Muscle of leg (tissue), 11 donors: ENCODE measurements around the gene PHC1. TPM values are rescaled to one million over a fixed set of nuclear protein-coding genes. Genes with fewer than 3 reads are reported as not detected.

Experiments
- DNase-seq: peaks from one replicate; pipeline ENCODE4 v3.0.0; 2013
- H3K27ac ChIP-seq: one replicate; pipeline ENCODE4 v1.5.1; 2013; ENCODE audit warnings: mild to moderate bottlenecking, low read length, control low read depth
- H3K27me3 ChIP-seq: one replicate; pipeline ENCODE4 v1.6.1; 2013; ENCODE audit warnings: low read length; ENCODE audit not compliant: control insufficient read depth, insufficient read depth
- H3K36me3 ChIP-seq: one replicate; pipeline ENCODE4 v1.6.1; 2013; ENCODE audit warnings: low read length; ENCODE audit not compliant: control insufficient read depth, insufficient read depth
- H3K4me1 ChIP-seq: one replicate; pipeline ENCODE4 v1.6.1; 2013; ENCODE audit warnings: low read length; ENCODE audit not compliant: control insufficient read depth, insufficient read depth
- H3K4me3 ChIP-seq: one replicate; pipeline ENCODE4 v1.5.1; 2013; ENCODE audit warnings: low read length, control low read depth
- H3K9me3 ChIP-seq: replicated peaks from 2 replicates; pipeline ENCODE4 v1.6.1; 2013; ENCODE audit warnings: low read depth, low read length; ENCODE audit not compliant: control insufficient read depth
- WGBS: methylation state at CpG from one replicate; pipeline ENCODE4 v1.1.5; 2013; ENCODE audit warnings: missing lambda C conversion rate; ENCODE audit not compliant: insufficient coverage; 5-methylcytosine and 5-hydroxymethylcytosine counted together
- polyA plus RNA-seq, 8 donors: library from polyadenylated mRNA; unstranded; fragments of 120-200 nt; gene quantifications; one replicate each; pipeline versions ENCODE4 v1.2.1 to v1.2.3, GENCODE V29; 2013; ENCODE audit warnings: inconsistent platforms in 1 of 8, low replicate concordance in 1 of 8; ENCODE audit not compliant: insufficient read length in 8 of 8, insufficient read depth in 1 of 8
- total RNA-seq: library from RNA; stranded (reverse); fragments of 120-200 nt; gene quantifications from one replicate; pipeline ENCODE4 v1.2.4, GENCODE V29; 2013

PHC1 gene
- total and polyA plus RNA-seq, 9 donors: 27.8 to 44.3 (median 34.7) TPM

- DNase-seq: no peak
- no peak overlapping the region for H3K27ac ChIP-seq
- no peaks in the 10 kb centered on the region for H3K36me3 ChIP-seq
- H3K9me3 ChIP-seq: no peaks in the 10 kb centered on the region
- 94% methylated on average over 5 of the region's 16 CpGs for WGBS
- H3K4me3 ChIP-seq: no peak overlapping the region
- H3K27me3 ChIP-seq: no peaks in the 10 kb centered on the region
- H3K4me1 ChIP-seq: peaks cover 2% of the 10 kb centered on the region
Observed at GRCh38 chr12:8906266-8907180, 7.8 kb upstream of the PHC1 start.

DNA sequence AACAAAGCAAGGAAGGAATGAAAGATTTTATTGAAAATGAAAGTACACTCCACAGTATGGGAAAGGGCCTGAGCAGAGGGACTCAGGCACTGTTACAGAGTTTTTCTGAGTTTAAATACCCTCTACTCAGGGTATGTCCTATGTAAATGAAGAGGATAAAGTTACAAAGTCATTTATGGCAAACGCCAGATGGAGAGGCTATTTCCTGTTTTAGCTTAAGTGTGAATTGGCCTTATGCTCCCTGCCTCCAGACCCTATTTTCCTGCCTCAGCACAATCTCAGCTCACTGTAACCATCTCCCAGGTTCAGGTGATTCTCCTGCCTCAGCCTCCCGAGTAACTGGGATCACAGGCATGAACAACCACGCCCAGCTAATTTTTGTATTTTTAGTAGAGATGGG is 6.8 kb upstream of the PHC1 start:
- Histone ChIP-seq H3K4me1 (peaks cover 2% of the 10 kb centered on the region), H3K27ac (no peak overlapping the region), H3K27me3 (no peaks in the 10 kb centered on the region), H3K4me3 (no peak overlapping the region), H3K36me3 (no peaks in the 10 kb centered on the region), H3K9me3 (no peaks in the 10 kb centered on the region)
- WGBS: no CpG with 5 or more reads among the region's 3 CpGs
- DNase-seq: no peak

DNA sequence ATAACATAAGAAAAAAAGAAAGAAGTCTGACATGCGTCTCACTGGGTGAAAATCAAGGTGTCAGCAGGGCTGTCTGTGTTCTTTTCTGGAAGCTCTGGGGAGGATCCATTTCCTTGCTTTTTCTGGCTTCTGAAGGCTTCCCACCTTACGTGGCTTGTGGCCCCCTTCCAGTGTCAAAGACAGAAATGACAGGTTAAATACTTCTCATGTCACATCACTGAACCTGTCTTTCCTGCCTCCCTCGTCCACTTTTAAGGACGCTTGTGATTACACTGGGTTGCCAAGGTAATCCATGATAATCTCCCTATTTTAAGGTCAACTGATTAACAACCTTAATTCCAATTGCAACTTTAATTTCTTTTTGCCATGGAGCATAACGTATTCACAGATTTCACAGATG is 4.6 kb upstream of the PHC1 start:
- no peaks in the 10 kb centered on the region for H3K9me3 ChIP-seq
- H3K27me3 ChIP-seq: no peaks in the 10 kb centered on the region
- H3K36me3 ChIP-seq: no peaks in the 10 kb centered on the region
- H3K4me3 ChIP-seq: no peak overlapping the region
- H3K27ac ChIP-seq: no peak overlapping the region
- 75% methylated on average over 3 of the region's 5 CpGs for WGBS
- peaks cover 5% of the 10 kb centered on the region for H3K4me1 ChIP-seq
- no peak for DNase-seq

- DNase-seq: no peak
- peaks cover 11% of the 10 kb centered on the region for H3K4me1 ChIP-seq
- no CpG with 5 or more reads among the region's 3 CpGs for WGBS
- no peak overlapping the region for H3K27ac ChIP-seq
- no peaks in the 10 kb centered on the region for H3K36me3 ChIP-seq
- H3K9me3 ChIP-seq: no peaks in the 10 kb centered on the region
- H3K27me3 ChIP-seq: no peaks in the 10 kb centered on the region
- H3K4me3 ChIP-seq: no peak overlapping the region
Observed at GRCh38 chr12:8911606-8912268, 2.6 kb upstream of the PHC1 start.

DNA sequence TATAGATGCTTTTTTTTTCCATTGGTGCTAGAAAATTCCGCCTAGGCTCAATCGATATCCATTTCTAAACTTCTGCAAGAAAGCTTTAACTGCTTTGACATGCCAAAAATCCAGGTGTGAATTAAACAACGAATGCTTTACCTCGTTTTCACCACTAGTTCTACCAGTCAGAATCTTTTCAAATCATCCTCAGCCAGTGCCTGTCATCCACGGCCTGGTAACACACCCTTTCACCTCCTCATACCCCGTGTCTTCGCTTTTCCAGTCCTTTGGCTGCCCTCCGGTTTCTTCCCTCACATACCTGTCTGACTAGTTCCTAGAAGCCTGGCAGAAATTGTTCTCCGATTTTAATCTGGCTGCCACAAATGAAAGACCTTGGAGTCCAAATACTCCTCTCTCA is 1.4 kb upstream of the PHC1 start:
- DNase-seq: peak; percentile 19
- Histone ChIP-seq H3K9me3 (no peaks in the 10 kb centered on the region), H3K36me3 (no peaks in the 10 kb centered on the region), H3K4me1 (peaks cover 9% of the 10 kb centered on the region), H3K27me3 (no peaks in the 10 kb centered on the region), H3K27ac (peak overlapping the region; percentile 99), H3K4me3 (no peak overlapping the region)
- 26% methylated on average over 8 of the region's 9 CpGs for WGBS

DNA sequence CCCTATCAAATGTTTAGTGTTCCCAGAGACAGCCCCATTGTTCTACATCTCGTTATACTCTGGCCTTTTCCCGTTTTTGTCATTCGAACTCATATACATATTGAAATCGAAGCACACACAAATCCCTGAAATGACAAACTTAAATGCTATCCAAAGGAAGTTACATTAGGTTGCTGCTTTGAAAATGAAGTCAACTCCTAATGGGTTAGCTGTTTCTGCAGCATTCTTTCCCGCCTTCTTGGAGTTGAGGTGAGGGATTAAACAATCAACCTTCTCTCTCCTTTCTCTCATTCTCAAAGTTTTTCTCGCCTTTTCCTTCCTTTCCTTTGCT is 642 bp upstream of the PHC1 start:
- no peaks in the 10 kb centered on the region for H3K36me3 ChIP-seq
- H3K4me1 ChIP-seq: peaks cover 9% of the 10 kb centered on the region
- 3% methylated on average over 2 of the region's 6 CpGs for WGBS
- no peak for DNase-seq
- H3K27ac ChIP-seq: peak overlapping the region; percentile 99
- H3K4me3 ChIP-seq: peak overlapping the region; percentile 83
- no peaks in the 10 kb centered on the region for H3K27me3 ChIP-seq
- no peaks in the 10 kb centered on the region for H3K9me3 ChIP-seq

DNA sequence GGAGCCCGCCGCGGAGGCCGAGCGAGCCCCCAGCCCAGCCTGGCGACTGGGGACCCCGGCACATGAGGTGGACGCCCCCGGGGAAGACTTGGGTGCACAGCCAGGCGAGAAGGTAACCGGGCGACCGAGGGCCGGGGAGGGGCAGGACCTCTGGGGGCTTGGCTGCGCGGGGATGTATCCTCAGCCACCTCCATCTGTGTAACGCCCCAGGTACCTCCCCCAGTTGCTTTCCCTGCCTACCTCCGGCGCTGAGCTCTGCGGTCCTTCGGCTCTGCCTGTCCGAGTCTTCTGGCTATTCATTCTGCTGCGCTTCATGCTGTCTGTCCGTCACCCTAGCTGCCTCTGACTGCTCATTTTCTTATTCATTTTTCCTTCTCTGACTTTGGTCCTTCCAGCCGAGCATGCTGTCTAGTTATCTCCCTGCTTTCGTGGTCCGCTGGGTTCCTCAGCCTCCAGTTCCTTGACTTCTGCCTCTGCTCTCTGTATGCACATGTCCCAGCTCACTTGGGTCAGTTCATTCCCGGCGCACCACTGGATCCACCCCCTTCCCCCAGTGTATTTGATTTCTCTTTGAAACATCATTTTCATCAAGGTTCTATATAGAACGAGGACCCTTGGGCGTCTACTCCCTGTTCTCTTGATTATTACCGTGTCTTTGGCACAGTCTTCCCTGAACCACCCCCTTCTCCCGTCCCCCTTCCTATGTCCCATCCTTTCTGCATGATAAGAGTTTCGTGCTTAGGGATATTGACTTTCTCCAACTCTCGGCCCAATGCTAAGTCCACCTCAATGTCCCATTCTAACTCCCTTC is 612 bp downstream of the PHC1 start:
- H3K27ac ChIP-seq: peak overlapping the region; percentile 75
- H3K4me3 ChIP-seq: peak overlapping the region; percentile 76
- H3K4me1 ChIP-seq: peaks cover 9% of the 10 kb centered on the region
- WGBS: 2% methylated on average over 27 of the region's 35 CpGs
- DNase-seq: peak; percentile 72
- no peaks in the 10 kb centered on the region for H3K27me3 ChIP-seq
- H3K9me3 ChIP-seq: no peaks in the 10 kb centered on the region
- peaks cover 7% of the 10 kb centered on the region for H3K36me3 ChIP-seq

DNA sequence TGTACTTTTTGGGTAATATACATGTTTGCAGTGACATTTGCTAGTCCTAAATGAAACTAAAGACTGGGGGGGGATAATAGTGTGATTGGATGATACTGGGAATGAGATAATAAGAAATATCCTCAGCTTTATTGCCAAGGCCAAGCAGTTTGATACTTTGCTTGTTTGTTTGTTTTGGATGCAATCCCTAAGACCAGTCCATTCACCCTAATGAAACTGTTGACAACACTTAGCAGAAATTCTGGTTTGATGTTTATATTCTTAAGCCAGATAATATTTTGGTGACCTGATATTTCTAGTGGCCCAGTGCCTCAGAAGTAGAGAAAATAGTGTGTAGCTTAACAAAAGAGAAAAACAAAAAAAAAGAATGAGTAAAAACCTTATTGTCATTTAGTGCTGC is 1.8 kb downstream of the PHC1 start:
- H3K27ac ChIP-seq: no peak overlapping the region
- peaks cover 9% of the 10 kb centered on the region for H3K4me1 ChIP-seq
- no peaks in the 10 kb centered on the region for H3K27me3 ChIP-seq
- no peak for DNase-seq
- peaks cover 17% of the 10 kb centered on the region for H3K36me3 ChIP-seq
- no peak overlapping the region for H3K4me3 ChIP-seq
- H3K9me3 ChIP-seq: no peaks in the 10 kb centered on the region

GRCh38 chr12:8917031-8917430 is 2.7 kb downstream of the PHC1 start:
- 78% methylated on average over 3 of the region's 3 CpGs for WGBS

GRCh38 chr12:8917751-8918150 is 3.4 kb downstream of the PHC1 start:
- DNase-seq: no peak
- Histone ChIP-seq H3K4me1 (peaks cover 9% of the 10 kb centered on the region), H3K4me3 (no peak overlapping the region), H3K36me3 (peaks cover 30% of the 10 kb centered on the region), H3K9me3 (no peaks in the 10 kb centered on the region), H3K27ac (no peak overlapping the region), H3K27me3 (no peaks in the 10 kb centered on the region)
- 50% methylated on average over 1 of the region's 1 CpG for WGBS

More at GRCh38 chr12:8917031-8917430, 2.7 kb downstream of the PHC1 start:
- DNase-seq: no peak
- Histone ChIP-seq H3K36me3 (peaks cover 23% of the 10 kb centered on the region), H3K4me3 (no peak overlapping the region), H3K27me3 (no peaks in the 10 kb centered on the region), H3K27ac (no peak overlapping the region), H3K9me3 (no peaks in the 10 kb centered on the region), H3K4me1 (peaks cover 9% of the 10 kb centered on the region)
